ENCODE results near the gene KXD1. TPM values are rescaled to one million over a fixed set of nuclear protein-coding genes. Genes with fewer than 3 reads are reported as not detected.

KXD1 gene
- total RNA-seq, 1 donor from 2014 or later: 68.3 TPM

- no peaks in the 10 kb centered on the region for H3K27me3 ChIP-seq
- no peak for TF ChIP-seq CTCF (IDR thresholded peaks at IDR 0.05)
- intact Hi-C loops (cut with DNase I): no loop called here
- H3K27ac ChIP-seq: no peak overlapping the region
- ATAC-seq (no peak), DNase-seq (no peak)
- peaks cover 45% of the 10 kb centered on the region for H3K36me3 ChIP-seq
- no peaks in the 10 kb centered on the region for H3K9me3 ChIP-seq
- peaks cover 12% of the 10 kb centered on the region for H3K4me1 ChIP-seq
- H3K4me3 ChIP-seq: no peak overlapping the region
Observed at GRCh38 chr19:18574691-18575291, 17.1 kb downstream of the KXD1 start.

DNA sequence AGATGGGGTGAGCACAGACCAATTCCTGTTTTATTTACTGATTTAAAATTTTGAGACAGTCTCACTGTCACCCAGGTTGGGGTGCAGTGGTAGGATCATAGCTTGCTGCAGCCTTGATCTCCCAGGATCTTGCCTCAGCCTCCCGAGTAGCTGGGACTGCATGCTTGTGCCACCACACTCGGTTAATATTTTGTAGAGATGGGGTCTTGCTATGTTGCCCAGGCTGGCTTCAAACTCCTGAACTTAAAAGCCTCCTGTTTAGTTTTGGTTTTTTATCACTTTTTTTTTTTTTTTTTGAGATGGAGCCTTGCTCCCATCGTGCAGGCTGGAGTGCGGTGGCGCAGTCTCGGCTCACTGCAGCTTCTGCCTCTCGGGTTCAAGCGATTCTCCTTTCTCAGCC, 18.7 kb downstream of the KXD1 start:
- no peak overlapping the region for H3K27ac ChIP-seq
- H3K9me3 ChIP-seq: no peaks in the 10 kb centered on the region
- DNase-seq (no peak), ATAC-seq (no peak)
- intact Hi-C loops (cut with DNase I): no loop called here
- no peaks in the 10 kb centered on the region for H3K27me3 ChIP-seq
- no peak for TF ChIP-seq CTCF (IDR thresholded peaks at IDR 0.05)
- peaks cover 43% of the 10 kb centered on the region for H3K36me3 ChIP-seq
- no peak overlapping the region for H3K4me3 ChIP-seq
- peaks cover 12% of the 10 kb centered on the region for H3K4me1 ChIP-seq

GRCh38 chr19:18577365-18577914, 19.8 kb downstream of the KXD1 start:
- peaks cover 10% of the 10 kb centered on the region for H3K4me1 ChIP-seq
- H3K36me3 ChIP-seq: peaks cover 43% of the 10 kb centered on the region
- no peak for ATAC-seq
- intact Hi-C loops (cut with DNase I): no loop called here
- no peak for DNase-seq
- no peaks in the 10 kb centered on the region for H3K27me3 ChIP-seq
- TF ChIP-seq CTCF (IDR thresholded peaks at IDR 0.05): no peak
- H3K4me3 ChIP-seq: no peak overlapping the region
- H3K9me3 ChIP-seq: no peaks in the 10 kb centered on the region
- no peak overlapping the region for H3K27ac ChIP-seq

GRCh38 chr19:18580311-18580710, 22.6 kb downstream of the KXD1 start:
- DNase-seq (no peak), ATAC-seq (no peak)
- peaks cover 23% of the 10 kb centered on the region for H3K36me3 ChIP-seq
- no peak overlapping the region for H3K4me3 ChIP-seq
- no peak for TF ChIP-seq CTCF (IDR thresholded peaks at IDR 0.05)
- intact Hi-C loops (cut with DNase I): no loop called here
- no peaks in the 10 kb centered on the region for H3K27me3 ChIP-seq
- no peaks in the 10 kb centered on the region for H3K4me1 ChIP-seq
- no peak overlapping the region for H3K27ac ChIP-seq
- H3K9me3 ChIP-seq: no peaks in the 10 kb centered on the region

GRCh38 chr19:18586306-18586705, 28.6 kb downstream of the KXD1 start:
- no peaks in the 10 kb centered on the region for H3K27me3 ChIP-seq
- no peak overlapping the region for H3K27ac ChIP-seq
- DNase-seq: no peak
- peak; percentile 32 for ATAC-seq
- no peak overlapping the region for H3K4me3 ChIP-seq
- no peak for TF ChIP-seq CTCF (IDR thresholded peaks at IDR 0.05)
- peaks cover 20% of the 10 kb centered on the region for H3K4me1 ChIP-seq
- no peaks in the 10 kb centered on the region for H3K9me3 ChIP-seq
- intact Hi-C loops (cut with DNase I): no loop called here
- peaks cover 10% of the 10 kb centered on the region for H3K36me3 ChIP-seq
